H9 (cell line): ENCODE data around the gene SDE2. TPM values are rescaled to one million over a fixed set of nuclear protein-coding genes. Genes with fewer than 3 reads are reported as not detected.

ENCODE experiments used
- DNase-seq: peaks from one replicate; pipeline ENCODE4 v3.0.0-alpha.2; 2017
- H2AFZ ChIP-seq: one replicate; pipeline ENCODE4 v1.6.1; 2013; ENCODE audit warnings: mild to moderate bottlenecking, low read length, control low read depth, moderate library complexity
- H2AK5ac ChIP-seq: 2 replicates; pipeline ENCODE4 v1.6.1; 2013; ENCODE audit warnings: low read length, control low read depth, mixed read lengths; ENCODE audit not compliant: insufficient read length
- H2BK120ac ChIP-seq: one replicate; pipeline ENCODE4 v1.6.1; 2013; ENCODE audit warnings: low read depth, mild to moderate bottlenecking, low read length, control low read depth, inconsistent platforms; ENCODE audit not compliant: poor library complexity, severe bottlenecking
- H2BK12ac ChIP-seq: 2 replicates; pipeline ENCODE4 v1.6.1; 2013; ENCODE audit warnings: low read length, control low read depth, mixed read lengths, low read depth; ENCODE audit not compliant: insufficient read length
- H2BK15ac ChIP-seq: 2 replicates; pipeline ENCODE4 v1.6.1; 2013; ENCODE audit warnings: low read depth, low read length, control low read depth
- H2BK20ac ChIP-seq: one replicate; pipeline ENCODE4 v1.6.1; 2013; ENCODE audit warnings: low read depth, mild to moderate bottlenecking, low read length, control low read depth, inconsistent platforms; ENCODE audit not compliant: poor library complexity, severe bottlenecking
- H2BK5ac ChIP-seq: 2 replicates; pipeline ENCODE4 v1.6.1; 2013; ENCODE audit warnings: low read length, control low read depth, mixed read lengths; ENCODE audit not compliant: insufficient read length
- H3K14ac ChIP-seq: 2 replicates; pipeline ENCODE4 v1.6.1; 2013; ENCODE audit warnings: low read length, control low read depth; ENCODE audit not compliant: insufficient read depth
- H3K18ac ChIP-seq: 2 replicates; pipeline ENCODE4 v1.6.1; 2013; ENCODE audit warnings: low read depth, mild to moderate bottlenecking, mixed read lengths, low read length, control low read depth; ENCODE audit not compliant: insufficient read length
- H3K23ac ChIP-seq: 2 replicates; pipeline ENCODE4 v1.6.1; 2013; ENCODE audit warnings: low read length, control low read depth, mixed read lengths, low read depth; ENCODE audit not compliant: insufficient read length
- H3K23me2 ChIP-seq: 2 replicates; pipeline ENCODE4 v1.6.1; 2013; ENCODE audit warnings: low read depth, mild to moderate bottlenecking, mixed read lengths, low read length, control low read depth; ENCODE audit not compliant: insufficient read length, poor library complexity, severe bottlenecking
- H3K27ac ChIP-seq: 2 replicates; pipeline ENCODE4 v1.5.1; 2013; ENCODE audit warnings: low read length, control low read depth, mixed read lengths, low read depth; ENCODE audit not compliant: insufficient read length
- H3K27me3 ChIP-seq: 2 replicates; pipeline ENCODE4 v1.6.1; 2013; ENCODE audit warnings: low read length, control low read depth, inconsistent platforms; ENCODE audit not compliant: insufficient read depth
- H3K4ac ChIP-seq: 2 replicates; pipeline ENCODE4 v1.6.1; 2013; ENCODE audit warnings: low read depth, mild to moderate bottlenecking, control low read depth, inconsistent platforms, low read length, moderate library complexity
- H3K4me1 ChIP-seq: 2 replicates; pipeline ENCODE4 v1.6.1; 2013; ENCODE audit warnings: low read length, control low read depth, inconsistent platforms; ENCODE audit not compliant: insufficient read depth
- H3K4me2 ChIP-seq: 2 replicates; pipeline ENCODE4 v1.6.1; 2013; ENCODE audit warnings: low read length, control low read depth, mixed read lengths; ENCODE audit not compliant: insufficient read length, insufficient read depth
- H3K56ac ChIP-seq: 2 replicates; pipeline ENCODE4 v1.6.1; 2013; ENCODE audit warnings: low read depth, mild to moderate bottlenecking, mixed read lengths, low read length, control low read depth; ENCODE audit not compliant: insufficient read length
- H3K79me1 ChIP-seq: 2 replicates; pipeline ENCODE4 v1.6.1; 2013; ENCODE audit warnings: low read depth, mild to moderate bottlenecking, moderate library complexity, low read length, control low read depth, inconsistent platforms; ENCODE audit not compliant: insufficient read depth, poor library complexity, severe bottlenecking
- H3K79me2 ChIP-seq: 2 replicates; pipeline ENCODE4 v1.6.1; 2013; ENCODE audit warnings: low read length, control low read depth, inconsistent platforms; ENCODE audit not compliant: insufficient read depth
- H3K9ac ChIP-seq: 2 replicates; pipeline ENCODE4 v1.6.1; 2013; ENCODE audit warnings: low read length, control low read depth, mixed read lengths; ENCODE audit not compliant: insufficient read length; ENCODE audit errors: extremely low read depth
- H3K9me3 ChIP-seq: one replicate; pipeline ENCODE4 v1.6.1; 2013; ENCODE audit warnings: low read depth, low read length, inconsistent platforms; ENCODE audit not compliant: control insufficient read depth
- H3T11ph ChIP-seq: one replicate; pipeline ENCODE4 v1.6.1; 2013; ENCODE audit warnings: mild to moderate bottlenecking, low read length, control low read depth, inconsistent platforms
- H4K20me1 ChIP-seq: one replicate; pipeline ENCODE4 v1.6.1; 2013; ENCODE audit not compliant: control insufficient read depth, insufficient read length, insufficient read depth
- H4K5ac ChIP-seq: 2 replicates; pipeline ENCODE4 v1.6.1; 2013; ENCODE audit warnings: low read depth, mild to moderate bottlenecking, mixed read lengths, low read length, control low read depth; ENCODE audit not compliant: insufficient read length
- H4K8ac ChIP-seq: replicated peaks from 2 replicates; pipeline ENCODE4 v1.6.1; 2013; ENCODE audit warnings: low read length, control low read depth, mixed read lengths, low read depth; ENCODE audit not compliant: insufficient read length
- H4K91ac ChIP-seq: 2 replicates; pipeline ENCODE4 v1.6.1; 2013; ENCODE audit warnings: low read depth, mild to moderate bottlenecking, moderate library complexity, mixed read lengths, low read length, control low read depth; ENCODE audit not compliant: insufficient read length
- H3K27ac Mint-ChIP-seq, 3 experiments: 2 replicates in 2 of 3; 3 replicates in 1 of 3; pipeline ENCODE4 v1.8.0; 2020 to 2021; ENCODE audit warnings: mixed read lengths in 3 of 3, mild to moderate bottlenecking in 1 of 3, moderate library complexity in 1 of 3
- H3K27me3 Mint-ChIP-seq: 2 replicates; pipeline ENCODE4 v1.8.0; 2021; ENCODE audit warnings: low read depth, mild to moderate bottlenecking, moderate library complexity, mixed read lengths
- H3K36me3 Mint-ChIP-seq, 3 experiments: 2 replicates in 2 of 3; 3 replicates in 1 of 3; pipeline ENCODE4 v1.8.0; 2020 to 2021; ENCODE audit warnings: low read depth in 3 of 3, mixed read lengths in 3 of 3; ENCODE audit not compliant: insufficient read depth in 1 of 3
- H3K4me1 Mint-ChIP-seq, 2 experiments: 2 replicates each; pipeline ENCODE4 v1.8.0; 2020; ENCODE audit warnings: mixed read lengths in 2 of 2
- H3K4me3 Mint-ChIP-seq, 2 experiments: 2 replicates in 1 of 2; 3 replicates in 1 of 2; pipeline ENCODE4 v1.8.0; 2020 to 2021; ENCODE audit warnings: mild to moderate bottlenecking in 2 of 2, mixed read lengths in 2 of 2, moderate library complexity in 1 of 2
- H3K9me3 Mint-ChIP-seq, 2 experiments: 2 replicates in 1 of 2; 3 replicates in 1 of 2; pipeline ENCODE4 v1.8.0; 2020; ENCODE audit warnings: mild to moderate bottlenecking in 2 of 2, mixed read lengths in 2 of 2, moderate library complexity in 1 of 2
- WGBS: extraction: QIAGEN DNeasy Blood & Tissue Kit; methylation state at CpG from one replicate; pipeline ENCODE4 v1.1.7; 2013; ENCODE audit warnings: missing lambda C conversion rate, low lambda C conversion rate, mixed read lengths; ENCODE audit not compliant: insufficient read length; ENCODE audit errors: extremely low coverage; 5-methylcytosine and 5-hydroxymethylcytosine counted together
- total RNA-seq: library from RNA; stranded (reverse); gene quantifications from 2 replicates; pipeline ENCODE4 v1.2.1, GENCODE V29; 2021
- TF ChIP-seq, protein P1 (sequence below): fragments of 200-600 bp; sonication (generic); conservative IDR thresholded peaks from 3 replicates; pipeline ENCODE4 v1.8.0; 2021; ENCODE audit warnings: antibody characterized with exemption, mild to moderate bottlenecking

Gene SDE2
- total RNA-seq, 1 experiment from 2014 or later, result 20.5 TPM

DNA sequence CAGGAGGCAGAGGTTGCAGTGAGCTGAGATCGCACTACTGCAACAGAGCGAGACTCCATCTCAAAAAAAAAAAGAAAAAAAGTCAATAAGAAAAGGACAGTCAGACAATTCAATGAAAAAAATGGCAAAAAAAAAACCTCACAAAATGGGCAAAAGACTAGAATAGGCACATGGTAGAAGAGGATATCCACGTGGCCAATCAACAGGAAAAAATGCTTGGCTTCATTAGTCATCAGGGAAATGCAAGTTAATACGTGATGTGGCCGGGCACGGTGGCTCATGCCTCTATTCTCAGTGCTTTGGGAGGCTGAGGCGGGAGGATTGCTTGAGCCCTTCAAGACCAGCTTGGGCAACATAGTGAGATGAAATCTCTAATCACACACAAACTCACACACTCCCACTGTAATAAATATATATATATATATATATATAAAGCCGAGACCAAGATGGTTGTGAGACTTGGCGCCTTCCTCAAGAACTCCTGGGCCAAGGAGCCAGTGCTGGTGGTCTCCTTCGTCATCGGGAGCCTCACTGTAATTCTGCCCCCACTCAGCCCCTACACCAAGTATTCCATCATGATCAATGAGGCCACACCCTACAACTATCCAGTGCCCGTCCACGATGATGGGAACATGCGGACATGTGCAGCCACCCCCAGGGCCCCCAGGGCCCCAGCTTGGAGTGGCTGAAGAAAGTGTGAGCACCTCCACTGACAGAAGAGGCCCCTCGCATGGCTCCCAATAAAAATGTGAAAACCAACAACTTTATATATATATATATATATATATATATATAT lies 35.2 kb downstream of the SDE2 start:
- Histone ChIP-seq H4K5ac (no peak overlapping the region), H3T11ph (no peak overlapping the region), H3K4me1 (no peaks in the 10 kb centered on the region), H2AFZ (no peak overlapping the region), H4K91ac (no peak overlapping the region), H4K20me1 (no peaks in the 10 kb centered on the region), H3K79me1 (no peaks in the 10 kb centered on the region), H3K18ac (no peak overlapping the region), H3K79me2 (no peaks in the 10 kb centered on the region), H3K9me3 (no peaks in the 10 kb centered on the region), H3K27me3 (no peaks in the 10 kb centered on the region), H2AK5ac (no peak overlapping the region), H3K27ac (no peak overlapping the region), H2BK15ac (no peak overlapping the region), H2BK12ac (no peak overlapping the region), H3K9ac (no peak overlapping the region), H2BK120ac (no peak overlapping the region), H3K56ac (no peak overlapping the region), H2BK20ac (no peak overlapping the region), H3K23me2 (no peaks in the 10 kb centered on the region), H2BK5ac (no peak overlapping the region), H3K4ac (no peak overlapping the region), H3K23ac (no peak overlapping the region), H3K14ac (no peak overlapping the region), H4K8ac (no peak overlapping the region), H3K4me2 (no peak overlapping the region)
- Mint-ChIP-seq H3K27ac (no peak overlapping the region), H3K36me3 (no peaks in the 10 kb centered on the region; a peak in 1 of 7 replicates), H3K4me1 (peaks cover 3% of the 10 kb centered on the region in 2 experiments; a peak in 2 of 4 replicates), H3K4me3 (no peak overlapping the region), H3K27me3 (no peaks in the 10 kb centered on the region), H3K9me3 (peaks cover 0 to 2% of the 10 kb centered on the region in 2 experiments; a peak in 3 of 5 replicates)
- no CpG with 5 or more reads among the region's 15 CpGs for WGBS
- DNase-seq, result no peak
- TF ChIP-seq, protein P1, sequence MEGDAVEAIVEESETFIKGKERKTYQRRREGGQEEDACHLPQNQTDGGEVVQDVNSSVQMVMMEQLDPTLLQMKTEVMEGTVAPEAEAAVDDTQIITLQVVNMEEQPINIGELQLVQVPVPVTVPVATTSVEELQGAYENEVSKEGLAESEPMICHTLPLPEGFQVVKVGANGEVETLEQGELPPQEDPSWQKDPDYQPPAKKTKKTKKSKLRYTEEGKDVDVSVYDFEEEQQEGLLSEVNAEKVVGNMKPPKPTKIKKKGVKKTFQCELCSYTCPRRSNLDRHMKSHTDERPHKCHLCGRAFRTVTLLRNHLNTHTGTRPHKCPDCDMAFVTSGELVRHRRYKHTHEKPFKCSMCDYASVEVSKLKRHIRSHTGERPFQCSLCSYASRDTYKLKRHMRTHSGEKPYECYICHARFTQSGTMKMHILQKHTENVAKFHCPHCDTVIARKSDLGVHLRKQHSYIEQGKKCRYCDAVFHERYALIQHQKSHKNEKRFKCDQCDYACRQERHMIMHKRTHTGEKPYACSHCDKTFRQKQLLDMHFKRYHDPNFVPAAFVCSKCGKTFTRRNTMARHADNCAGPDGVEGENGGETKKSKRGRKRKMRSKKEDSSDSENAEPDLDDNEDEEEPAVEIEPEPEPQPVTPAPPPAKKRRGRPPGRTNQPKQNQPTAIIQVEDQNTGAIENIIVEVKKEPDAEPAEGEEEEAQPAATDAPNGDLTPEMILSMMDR, result no peak
